BJ (cell line): ENCODE data around the gene PPP1R13B. TPM values are rescaled to one million over a fixed set of nuclear protein-coding genes. Genes with fewer than 3 reads are reported as not detected.

Source experiments
- CTCF ChIA-PET: fragments of 350-600 bp; formaldehyde crosslinking; extraction: SDS; loops from one replicate; lab custom pipeline; 2021; ENCODE audit warnings: antibody characterized with exemption, inconsistent platforms; lab: Yijun Ruan, JAX
- POLR2A ChIA-PET: fragments of 300-600 bp; sonication (Branson Sonifier 250); formaldehyde crosslinking; extraction: SDS; loops from one replicate; lab custom pipeline; 2021; ENCODE audit warnings: antibody characterized with exemption; lab: Charles Lee
- DNase-seq: peaks from one replicate; pipeline ENCODE4 v3.0.0-alpha.2; 2011; ENCODE audit warnings: low read depth
- H3K27me3 ChIP-seq: 2 replicates; pipeline ENCODE4 v1.6.0; 2011; ENCODE audit warnings: low read length; ENCODE audit not compliant: control insufficient read depth, insufficient read depth
- H3K36me3 ChIP-seq: 2 replicates; pipeline ENCODE4 v1.5.1; 2011; ENCODE audit warnings: low read length; ENCODE audit not compliant: control insufficient read depth, insufficient read depth
- H3K4me3 ChIP-seq: 2 replicates; pipeline ENCODE4 v1.5.1; 2011; ENCODE audit warnings: low read depth, mild to moderate bottlenecking, control low read depth, low read length
- CTCF ChIP-seq: IDR thresholded peaks from 2 replicates; pipeline ENCODE4 v1.5.1; 2011; ENCODE audit warnings: low read depth, mild to moderate bottlenecking, control low read depth, inconsistent platforms, low read length, moderate library complexity; ENCODE audit not compliant: insufficient read depth
- polyA plus RNA-seq: library from polyadenylated mRNA; depleted of rRNA; stranded (reverse); fragments of >200 nt; gene quantifications from 2 replicates; pipeline ENCODE4 v1.2.3, GENCODE V29; 2011

Gene PPP1R13B
- polyA plus RNA-seq, 1 experiment = 3.3 TPM

GRCh38 chr14:103833711-103834110 lies 13.7 kb downstream of the PPP1R13B start:
- no peak overlapping the region for H3K4me3 ChIP-seq
- POLR2A ChIA-PET = no interaction called here
- no peak for DNase-seq
- CTCF ChIA-PET = no interaction called here
- H3K36me3 ChIP-seq = no peaks in the 10 kb centered on the region
- no peak for TF ChIP-seq CTCF
- H3K27me3 ChIP-seq = no peaks in the 10 kb centered on the region

- no peak for TF ChIP-seq CTCF
- DNase-seq = no peak
- CTCF ChIA-PET = no interaction called here
- no peaks in the 10 kb centered on the region for H3K27me3 ChIP-seq
- POLR2A ChIA-PET = no interaction called here
- no peak overlapping the region for H3K4me3 ChIP-seq
- H3K36me3 ChIP-seq = no peaks in the 10 kb centered on the region
These were observed 15.3 kb downstream of the PPP1R13B start for GRCh38 chr14:103832046-103832445.

- ChIA-PET POLR2A (no interaction called here), CTCF (interaction anchor here (1.6 to 2.0 kb wide), 2 partner anchors 70 to 80 kb away, joined by 3 to 5 read pairs; no protein-coding TSS in a partner anchor)
- Histone ChIP-seq H3K27me3 (no peaks in the 10 kb centered on the region), H3K4me3 (no peak overlapping the region), H3K36me3 (no peaks in the 10 kb centered on the region)
- no peak for DNase-seq
- TF ChIP-seq CTCF = no peak
These were observed 16.7 kb downstream of the PPP1R13B start for GRCh38 chr14:103830511-103831270.

GRCh38 chr14:103828315-103828967 lies 18.9 kb downstream of the PPP1R13B start:
- Histone ChIP-seq H3K4me3 (no peak overlapping the region), H3K27me3 (no peaks in the 10 kb centered on the region), H3K36me3 (no peaks in the 10 kb centered on the region)
- CTCF ChIA-PET = interaction anchor here (1.2 to 2.0 kb wide), 2 partner anchors 11 to 72 kb away, joined by 4 to 5 read pairs; no protein-coding TSS in a partner anchor
- no peak for TF ChIP-seq CTCF
- DNase-seq = no peak
- POLR2A ChIA-PET = interaction anchor here (0.7 kb wide), 2 partner anchors 11 to 81 kb away, joined by 12 to 15 read pairs; no protein-coding TSS in a partner anchor

- Histone ChIP-seq H3K4me3 (no peak overlapping the region), H3K27me3 (no peaks in the 10 kb centered on the region), H3K36me3 (no peaks in the 10 kb centered on the region)
- ChIA-PET POLR2A (no interaction called here), CTCF (interaction anchor here (0.8 to 1.2 kb wide), 3 partner anchors 14 to 80 kb away, joined by 3 read pairs; no protein-coding TSS in a partner anchor)
- TF ChIP-seq CTCF = no peak
- DNase-seq = no peak
These were observed 22.3 kb downstream of the PPP1R13B start for GRCh38 chr14:103825101-103825500.
